IPS-15b (cell line): ENCODE data around the gene SYCE3.
"Not testable (repeated sequence)": the region's sequence is repeated elsewhere in the genome, so short reads cannot be mapped to it uniquely, and the experiment has no call there.

Source experiments
- H3K27me3 ChIP-seq: one replicate; pipeline ENCODE4 v1.6.1; 2013; ENCODE audit warnings: low read length; ENCODE audit not compliant: control insufficient read depth, insufficient read depth
- H3K36me3 ChIP-seq: one replicate; pipeline ENCODE4 v1.6.1; 2013; ENCODE audit warnings: low read length; ENCODE audit not compliant: control insufficient read depth, insufficient read depth
- H3K4me1 ChIP-seq: one replicate; pipeline ENCODE4 v1.6.1; 2013; ENCODE audit warnings: mild to moderate bottlenecking, low read length; ENCODE audit not compliant: control insufficient read depth, insufficient read depth
- H3K4me3 ChIP-seq: one replicate; pipeline ENCODE4 v1.5.1; 2013; ENCODE audit warnings: low read depth, low read length
- H3K9ac ChIP-seq: one replicate; pipeline ENCODE4 v1.6.1; 2013; ENCODE audit warnings: low read depth, mild to moderate bottlenecking, low read length
- H3K9me3 ChIP-seq: one replicate; pipeline ENCODE4 v1.6.1; 2013; ENCODE audit warnings: mild to moderate bottlenecking, low read length; ENCODE audit not compliant: control insufficient read depth, insufficient read depth

Gene SYCE3

GRCh38 chr22:50562523-50563412 is at the start of gene SYCE3:
Gene SYCE3 (minus strand): TSS chr22:50562919. CDS start chr22:50556405, 6,514 bp downstream.
- H3K27me3 ChIP-seq, result peaks cover 22% of the 10 kb centered on the region
- no peaks in the 10 kb centered on the region for H3K4me1 ChIP-seq
- H3K4me3 ChIP-seq, result peak within 1 kb of the TSS; percentile 83
- H3K9ac ChIP-seq, result no peak within 1 kb of the TSS
- H3K36me3 ChIP-seq, result no peaks in the 10 kb centered on the region
- H3K9me3 ChIP-seq, result no peaks in the 10 kb centered on the region

- Histone ChIP-seq H3K9ac (no peak overlapping the region), H3K4me1 (peaks cover 5% of the 10 kb centered on the region), H3K36me3 (peaks cover 2% of the 10 kb centered on the region), H3K4me3 (no peak overlapping the region), H3K27me3 (peaks cover 5% of the 10 kb centered on the region), H3K9me3 (no peaks in the 10 kb centered on the region)
Observed at GRCh38 chr22:50612168-50612527, 49.4 kb upstream of the SYCE3 start.

- H3K4me1 ChIP-seq, result peaks cover 5% of the 10 kb centered on the region
- H3K9me3 ChIP-seq, result no peaks in the 10 kb centered on the region
- H3K27me3 ChIP-seq, result peaks cover 5% of the 10 kb centered on the region
- no peak overlapping the region for H3K4me3 ChIP-seq
- H3K9ac ChIP-seq, result no peak overlapping the region
- peaks cover 2% of the 10 kb centered on the region for H3K36me3 ChIP-seq
Observed at GRCh38 chr22:50611341-50612060, 48.8 kb upstream of the SYCE3 start.

- no peak overlapping the region for H3K4me3 ChIP-seq
- no peaks in the 10 kb centered on the region for H3K9me3 ChIP-seq
Observed at GRCh38 chr22:50610581-50610980, 47.9 kb upstream of the SYCE3 start.

GRCh38 chr22:50610041-50610451 is 47.3 kb upstream of the SYCE3 start:
- Histone ChIP-seq H3K4me1 (peaks cover 5% of the 10 kb centered on the region), H3K9me3 (no peaks in the 10 kb centered on the region), H3K9ac (no peak overlapping the region), H3K27me3 (peaks cover 12% of the 10 kb centered on the region), H3K36me3 (peaks cover 2% of the 10 kb centered on the region), H3K4me3 (no peak overlapping the region)

More at GRCh38 chr22:50610581-50610980, 47.9 kb upstream of the SYCE3 start:
- Histone ChIP-seq H3K36me3 (peaks cover 2% of the 10 kb centered on the region), H3K9ac (no peak overlapping the region), H3K4me1 (peaks cover 5% of the 10 kb centered on the region), H3K27me3 (peaks cover 6% of the 10 kb centered on the region)

GRCh38 chr22:50609599-50609998 is 46.9 kb upstream of the SYCE3 start:
- Histone ChIP-seq H3K4me3 (no peak overlapping the region), H3K27me3 (peaks cover 16% of the 10 kb centered on the region), H3K9ac (no peak overlapping the region), H3K9me3 (no peaks in the 10 kb centered on the region), H3K4me1 (peaks cover 5% of the 10 kb centered on the region), H3K36me3 (peaks cover 2% of the 10 kb centered on the region)

- Histone ChIP-seq H3K4me3 (no peak overlapping the region), H3K27me3 (peaks cover 16% of the 10 kb centered on the region), H3K36me3 (peaks cover 2% of the 10 kb centered on the region)
Observed at GRCh38 chr22:50608996-50609395, 46.3 kb upstream of the SYCE3 start.

GRCh38 chr22:50608058-50608840 is 45.5 kb upstream of the SYCE3 start:
- not testable (repeated sequence) for H3K36me3 ChIP-seq
- H3K27me3 ChIP-seq, result peaks cover 17% of the 10 kb centered on the region

More at GRCh38 chr22:50608996-50609395, 46.3 kb upstream of the SYCE3 start:
- Histone ChIP-seq H3K9me3 (no peaks in the 10 kb centered on the region), H3K9ac (no peak overlapping the region), H3K4me1 (peaks cover 5% of the 10 kb centered on the region)

GRCh38 chr22:50607659-50608020 is 44.9 kb upstream of the SYCE3 start:
- H3K4me3 ChIP-seq, result no peak overlapping the region
- H3K9ac ChIP-seq, result no peak overlapping the region
- peaks cover 20% of the 10 kb centered on the region for H3K27me3 ChIP-seq
- peaks cover 2% of the 10 kb centered on the region for H3K36me3 ChIP-seq
- no peaks in the 10 kb centered on the region for H3K9me3 ChIP-seq
- peaks cover 2% of the 10 kb centered on the region for H3K4me1 ChIP-seq

More at GRCh38 chr22:50608058-50608840, 45.5 kb upstream of the SYCE3 start:
- not testable (repeated sequence) for H3K4me1 ChIP-seq, H3K4me3 ChIP-seq, H3K9ac ChIP-seq, H3K9me3 ChIP-seq

GRCh38 chr22:50606946-50607658 is 44.4 kb upstream of the SYCE3 start:
- Histone ChIP-seq H3K4me1 (no peaks in the 10 kb centered on the region), H3K4me3 (no peak overlapping the region), H3K9me3 (no peaks in the 10 kb centered on the region), H3K36me3 (peaks cover 2% of the 10 kb centered on the region), H3K27me3 (peaks cover 25% of the 10 kb centered on the region), H3K9ac (no peak overlapping the region)
